Smooth muscle cell (in vitro differentiated cells): ENCODE results near the gene ADRM1. TPM values are rescaled to one million over a fixed set of nuclear protein-coding genes. Genes with fewer than 3 reads are reported as not detected.

ENCODE experiments used
- DNase-seq: peaks from one replicate; lab custom pipeline; 2025; ENCODE audit not compliant: unreplicated experiment; lab: John Stamatoyannopoulos, UW
- H2AFZ ChIP-seq: fragments of 200-600 bp; sonication (generic); 2 replicates; pipeline ENCODE4 v1.6.0; 2016; ENCODE audit warnings: antibody characterized with exemption, low read depth, mild to moderate bottlenecking
- H3F3A ChIP-seq: fragments of 200-600 bp; sonication (generic); 2 replicates; pipeline ENCODE4 v1.6.0; 2017; ENCODE audit warnings: antibody characterized with exemption, low read depth
- H3K27ac ChIP-seq: fragments of 200-600 bp; sonication (generic); 2 replicates; pipeline ENCODE4 v1.5.1; 2016; ENCODE audit warnings: low read depth, mild to moderate bottlenecking
- H3K27me3 ChIP-seq: fragments of 200-600 bp; sonication (generic); 2 replicates; pipeline ENCODE4 v1.6.1; 2016; ENCODE audit warnings: low read depth, mild to moderate bottlenecking
- H3K36me3 ChIP-seq: fragments of 200-600 bp; sonication (generic); 2 replicates; pipeline ENCODE4 v1.5.1; 2016; ENCODE audit warnings: low read depth
- H3K4me1 ChIP-seq: fragments of 200-600 bp; sonication (generic); 2 replicates; pipeline ENCODE4 v1.5.1; 2016; ENCODE audit warnings: low read depth
- H3K4me2 ChIP-seq: fragments of 200-600 bp; sonication (generic); 2 replicates; pipeline ENCODE4 v1.6.0; 2016; ENCODE audit warnings: mild to moderate bottlenecking
- H3K4me3 ChIP-seq: fragments of 200-600 bp; sonication (generic); 2 replicates; pipeline ENCODE4 v1.5.1; 2016; ENCODE audit warnings: mild to moderate bottlenecking
- H3K79me2 ChIP-seq: fragments of 200-600 bp; sonication (generic); 2 replicates; pipeline ENCODE4 v1.6.0; 2016; ENCODE audit warnings: low read depth, mild to moderate bottlenecking
- H3K9ac ChIP-seq: fragments of 200-600 bp; sonication (generic); 2 replicates; pipeline ENCODE4 v1.6.0; 2016; ENCODE audit warnings: low read depth
- H3K9me3 ChIP-seq: fragments of 200-600 bp; sonication (generic); replicated peaks from 2 replicates; pipeline ENCODE4 v1.5.1; 2016; ENCODE audit warnings: low read depth
- H4K20me1 ChIP-seq: fragments of 200-600 bp; sonication (generic); 2 replicates; pipeline ENCODE4 v1.6.0; 2016; ENCODE audit warnings: low read depth
- CTCF ChIP-seq: fragments of 200-600 bp; sonication (generic); IDR thresholded peaks from 2 replicates; pipeline ENCODE4 v1.5.1; 2017; ENCODE audit warnings: borderline replicate concordance, mild to moderate bottlenecking, antibody characterized with exemption; ENCODE audit not compliant: insufficient read depth, poor library complexity, severe bottlenecking
- WGBS: methylation state at CpG from one replicate; pipeline ENCODE4 v1.1.7; 2016; ENCODE audit warnings: low lambda C conversion rate; 5-methylcytosine and 5-hydroxymethylcytosine counted together
- polyA plus RNA-seq: library from polyadenylated mRNA; unstranded; fragments of >200 nt; fragmentation: Nextera tagmentation; extraction: Ambion mirVana; gene quantifications from 2 replicates; pipeline ENCODE4 v1.2.1, GENCODE V29; 2016
- total RNA-seq: library from RNA; depleted of rRNA; stranded (reverse); fragments of >200 nt; gene quantifications from 2 replicates; pipeline ENCODE4 v1.2.3, GENCODE V29; 2014

ADRM1 gene
- total and polyA plus RNA-seq, 2 experiments from 2014 or later = 101 to 121 TPM

GRCh38 chr20:62328684-62329388 lies 26.0 kb downstream of the ADRM1 start:
- no peak overlapping the region for H2AFZ ChIP-seq
- H4K20me1 ChIP-seq = no peaks in the 10 kb centered on the region
- no peak overlapping the region for H3K9ac ChIP-seq
- DNase-seq = no peak
- H3K4me2 ChIP-seq = no peak overlapping the region
- no peaks in the 10 kb centered on the region for H3K4me1 ChIP-seq
- TF ChIP-seq CTCF = no peak
- H3K36me3 ChIP-seq = no peaks in the 10 kb centered on the region
- no peaks in the 10 kb centered on the region for H3F3A ChIP-seq
- H3K27me3 ChIP-seq = no peaks in the 10 kb centered on the region
- no peak overlapping the region for H3K27ac ChIP-seq
- H3K4me3 ChIP-seq = no peak overlapping the region
- H3K79me2 ChIP-seq = no peaks in the 10 kb centered on the region
- H3K9me3 ChIP-seq = no peaks in the 10 kb centered on the region
- 97% methylated on average over 25 of the region's 26 CpGs for WGBS

- Histone ChIP-seq H3K27ac (no peak overlapping the region), H3K27me3 (no peaks in the 10 kb centered on the region), H3K4me3 (no peak overlapping the region), H3F3A (no peaks in the 10 kb centered on the region), H3K4me2 (no peak overlapping the region), H3K9ac (no peak overlapping the region), H3K36me3 (no peaks in the 10 kb centered on the region), H4K20me1 (no peaks in the 10 kb centered on the region), H3K4me1 (no peaks in the 10 kb centered on the region), H3K9me3 (no peaks in the 10 kb centered on the region), H3K79me2 (no peaks in the 10 kb centered on the region), H2AFZ (no peak overlapping the region)
- WGBS = 95% methylated on average over 37 of the region's 37 CpGs
- no peak for TF ChIP-seq CTCF
- no peak for DNase-seq
Observed at GRCh38 chr20:62329389-62330377, 26.9 kb downstream of the ADRM1 start.

GRCh38 chr20:62330576-62331317 lies 27.9 kb downstream of the ADRM1 start:
- Histone ChIP-seq H3F3A (no peaks in the 10 kb centered on the region), H2AFZ (no peak overlapping the region), H4K20me1 (no peaks in the 10 kb centered on the region), H3K9me3 (no peaks in the 10 kb centered on the region), H3K27ac (no peak overlapping the region), H3K4me1 (no peaks in the 10 kb centered on the region), H3K36me3 (no peaks in the 10 kb centered on the region), H3K27me3 (no peaks in the 10 kb centered on the region), H3K4me2 (no peak overlapping the region), H3K4me3 (no peak overlapping the region), H3K79me2 (no peaks in the 10 kb centered on the region), H3K9ac (no peak overlapping the region)
- no peak for TF ChIP-seq CTCF
- no peak for DNase-seq
- WGBS = 94% methylated on average over 41 of the region's 46 CpGs
